NT2/D1 (cell line): Measurements from ENCODE around the gene LY6G5B.

Experiments used
- DNase-seq: peaks from one replicate; pipeline ENCODE4 v3.0.0-alpha.2; 2011; ENCODE audit warnings: low read depth, low spot score
- H3K27me3 ChIP-seq: 2 replicates; pipeline ENCODE4 v1.6.0; 2011; ENCODE audit warnings: mild to moderate bottlenecking; ENCODE audit not compliant: insufficient read length, insufficient read depth
- H3K36me3 ChIP-seq: 2 replicates; pipeline ENCODE4 v1.6.1; 2011; ENCODE audit warnings: mild to moderate bottlenecking, low read length, mixed read lengths; ENCODE audit not compliant: insufficient read depth, insufficient read length
- H3K4me1 ChIP-seq: 2 replicates; pipeline ENCODE4 v1.5.1; 2011; ENCODE audit not compliant: insufficient read depth, insufficient read length
- H3K4me3 ChIP-seq: 2 replicates; pipeline ENCODE4 v1.5.1; 2011; ENCODE audit warnings: low read depth; ENCODE audit not compliant: insufficient read length
- H3K9ac ChIP-seq: 2 replicates; pipeline ENCODE4 v1.6.0; 2011; ENCODE audit warnings: low read depth; ENCODE audit not compliant: insufficient read length
- H3K9me3 ChIP-seq: 2 replicates; pipeline ENCODE4 v1.5.1; 2011; ENCODE audit warnings: mild to moderate bottlenecking, low read length; ENCODE audit not compliant: insufficient read depth
- SUZ12 ChIP-seq: IDR thresholded peaks from 2 replicates; pipeline ENCODE4 v1.6.1; 2011; ENCODE audit not compliant: insufficient read length, insufficient read depth; ENCODE audit errors: extremely low read depth
- YY1 ChIP-seq: IDR thresholded peaks from 2 replicates; pipeline ENCODE4 v1.6.1; 2011; ENCODE audit not compliant: insufficient read length, insufficient read depth
- ZNF274 ChIP-seq: IDR thresholded peaks from 2 replicates; pipeline ENCODE4 v1.6.1; 2011; ENCODE audit warnings: mild to moderate bottlenecking, low read depth, low read length

Gene LY6G5B

DNA sequence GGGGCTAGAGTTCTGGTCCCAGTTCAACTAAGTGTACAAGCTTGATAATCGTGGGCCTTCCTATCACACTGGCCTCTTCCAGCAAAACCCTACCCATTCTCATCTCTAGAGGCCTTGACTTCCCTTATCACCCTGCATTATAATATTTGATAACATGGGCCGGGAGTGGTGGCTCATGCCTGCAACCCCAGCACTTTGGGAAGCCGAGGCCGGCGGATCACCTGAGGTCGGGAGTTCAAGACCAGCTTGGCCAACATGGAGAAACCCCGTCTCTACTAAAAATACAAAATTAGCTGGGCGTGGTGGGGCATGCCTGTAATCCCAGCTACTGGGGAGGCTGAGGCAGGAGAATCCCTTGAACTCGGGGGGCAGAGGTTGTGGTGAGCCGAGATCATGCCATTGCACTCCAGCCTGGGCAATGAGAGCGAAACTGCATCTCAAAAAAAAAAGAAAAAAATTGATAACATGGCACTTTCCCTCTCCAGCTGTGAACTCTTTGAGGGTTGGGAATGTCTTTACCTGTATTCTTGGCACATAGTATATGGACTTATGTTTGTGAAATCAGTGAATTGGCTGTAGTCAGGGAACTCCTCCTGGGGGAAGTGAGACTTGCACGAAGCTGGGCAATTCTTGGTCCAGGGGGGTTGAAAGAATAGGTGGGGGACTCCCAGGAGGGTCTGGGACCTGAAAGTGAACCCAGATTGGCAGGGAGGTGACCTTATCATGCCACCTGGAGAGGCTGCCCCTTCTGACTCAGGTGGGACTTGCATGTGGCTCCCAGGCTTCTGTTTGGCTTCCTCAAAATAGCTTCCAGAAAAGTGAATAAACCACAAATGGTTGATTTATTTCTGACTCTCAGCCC lies 8.3 kb upstream of the LY6G5B start:
- Histone ChIP-seq H3K4me3 (no peak overlapping the region), H3K36me3 (peaks cover 48% of the 10 kb centered on the region), H3K27me3 (no peaks in the 10 kb centered on the region), H3K4me1 (peaks cover 11% of the 10 kb centered on the region), H3K9me3 (no peaks in the 10 kb centered on the region), H3K9ac (peak overlapping the region; percentile 70)
- DNase-seq: no peak
- TF ChIP-seq ZNF274 (no peak), YY1 (no peak), SUZ12 (no peak)

DNA sequence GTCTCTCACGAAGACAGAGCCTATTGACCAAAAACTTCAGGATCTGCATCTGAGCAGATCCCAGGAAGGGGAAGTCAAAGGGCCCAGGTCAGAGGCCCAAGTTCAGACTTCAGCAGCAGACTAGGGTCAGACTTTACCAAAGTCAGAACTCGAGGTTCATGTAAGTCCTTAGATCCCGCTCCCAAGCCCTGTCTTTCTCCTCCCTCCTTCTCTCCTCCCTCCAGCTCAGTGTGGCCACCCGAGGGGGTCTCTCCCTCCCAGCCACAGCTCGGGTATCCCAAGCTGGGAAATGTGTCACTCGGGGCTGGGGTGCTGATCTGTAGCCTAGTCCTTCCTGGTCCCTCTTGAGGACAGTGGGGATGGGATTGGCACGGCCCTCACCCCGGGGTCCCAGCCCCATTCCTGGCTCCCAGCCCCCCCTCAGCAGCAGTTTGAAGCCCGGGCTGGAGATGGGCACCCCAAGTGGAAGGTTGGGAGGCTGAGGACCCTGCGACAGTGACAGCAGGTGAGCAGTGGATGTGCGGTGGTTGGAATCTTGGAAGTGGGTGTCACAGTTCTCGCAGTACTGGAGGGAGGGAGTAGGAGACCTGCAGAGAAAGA lies 7.6 kb upstream of the LY6G5B start:
- H3K36me3 ChIP-seq: peaks cover 52% of the 10 kb centered on the region
- DNase-seq: no peak
- no peak for TF ChIP-seq ZNF274

DNA sequence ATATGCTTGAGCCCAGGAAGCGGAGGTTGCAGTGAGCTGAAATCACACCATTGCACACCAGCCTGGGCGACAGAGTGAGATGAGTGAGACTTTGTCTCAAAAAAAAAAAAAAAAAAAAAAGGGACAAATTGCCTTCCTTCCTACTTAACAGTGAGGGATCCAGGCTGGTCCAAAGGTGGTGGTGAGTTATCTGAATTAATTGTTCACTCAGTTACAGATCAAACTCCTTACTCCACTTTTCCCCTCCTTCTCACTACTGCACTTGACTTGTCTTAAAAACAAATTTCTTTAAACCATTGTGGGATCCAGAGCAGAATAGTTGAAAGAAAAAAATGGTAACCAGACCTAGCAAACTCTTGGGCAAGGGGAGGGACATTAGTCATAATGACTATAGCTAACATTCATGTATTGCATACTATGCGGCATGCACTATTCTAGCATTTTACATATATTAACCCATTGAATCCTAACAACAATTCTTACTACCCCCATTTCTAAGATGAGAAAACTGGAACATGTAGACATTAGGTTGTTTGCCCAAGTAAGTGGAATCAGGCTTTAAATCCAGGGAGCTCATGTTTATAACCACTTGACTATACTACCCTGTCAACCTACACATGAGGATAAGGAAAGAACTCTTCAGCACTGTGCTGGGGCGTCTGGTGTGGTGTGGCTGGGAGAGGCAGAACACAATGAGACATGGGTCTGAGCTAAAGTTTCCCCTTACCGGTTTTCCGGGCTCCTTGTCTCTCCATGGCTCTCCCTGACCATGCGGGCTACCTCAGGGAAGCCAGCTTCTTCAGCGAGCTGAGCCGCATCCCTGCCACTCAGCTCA lies 6.4 kb upstream of the LY6G5B start:
- TF ChIP-seq YY1 (no peak), SUZ12 (no peak), ZNF274 (no peak)
- Histone ChIP-seq H3K4me1 (peaks cover 11% of the 10 kb centered on the region), H3K4me3 (peak overlapping the region; percentile 75), H3K27me3 (no peaks in the 10 kb centered on the region), H3K9ac (peak overlapping the region; percentile 99), H3K36me3 (peaks cover 52% of the 10 kb centered on the region), H3K9me3 (no peaks in the 10 kb centered on the region)
- DNase-seq: no peak

More for the DNA sequence above, 7.6 kb upstream of the LY6G5B start:
- no peak overlapping the region for H3K4me3 ChIP-seq
- H3K9me3 ChIP-seq: no peaks in the 10 kb centered on the region
- no peaks in the 10 kb centered on the region for H3K27me3 ChIP-seq
- H3K9ac ChIP-seq: no peak overlapping the region
- H3K4me1 ChIP-seq: peaks cover 12% of the 10 kb centered on the region

DNA sequence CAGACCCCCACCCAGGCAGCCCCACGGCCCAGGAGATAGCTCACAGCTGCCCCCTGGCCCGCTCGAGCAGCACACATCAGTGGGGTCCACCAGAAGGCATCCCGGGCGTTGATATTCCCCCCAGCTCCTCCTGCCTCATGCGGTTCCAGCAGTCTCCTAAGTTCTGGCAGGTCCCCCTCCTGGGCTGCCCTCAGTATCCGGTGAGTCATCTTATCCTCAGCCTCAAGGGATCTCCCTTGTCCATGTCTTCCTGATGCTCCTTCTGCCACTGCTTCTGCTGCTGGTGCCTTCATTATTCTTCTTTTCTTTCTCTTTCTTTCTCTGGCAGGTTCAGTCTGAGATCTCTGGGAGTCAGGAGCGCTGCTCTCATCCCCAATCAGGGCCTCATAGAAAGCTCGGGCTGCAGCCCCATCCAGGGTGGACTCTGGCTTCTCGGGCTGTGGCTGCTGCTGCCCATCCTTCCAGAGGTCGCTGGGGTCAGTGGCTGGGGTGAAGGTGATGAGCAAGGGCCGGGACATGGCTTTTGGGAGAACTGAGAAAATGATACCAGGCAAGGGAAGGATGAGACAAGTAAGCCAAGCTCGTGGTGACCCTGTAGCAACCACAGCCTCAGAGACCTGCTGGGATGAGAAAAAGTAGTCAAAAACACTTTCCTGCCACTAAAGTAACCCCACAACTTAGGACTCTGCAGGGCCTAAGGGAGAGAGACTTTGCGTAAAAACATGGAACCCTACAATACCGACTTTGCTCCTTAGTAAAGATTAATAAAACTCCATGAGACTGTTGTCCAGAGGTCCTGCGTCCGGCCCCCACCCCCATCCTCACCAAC lies 5.6 kb upstream of the LY6G5B start:
- Histone ChIP-seq H3K4me1 (peaks cover 6% of the 10 kb centered on the region), H3K4me3 (peak overlapping the region; percentile 75), H3K27me3 (no peaks in the 10 kb centered on the region), H3K9ac (peak overlapping the region; percentile 99), H3K36me3 (peaks cover 55% of the 10 kb centered on the region), H3K9me3 (no peaks in the 10 kb centered on the region)
- TF ChIP-seq ZNF274 (no peak), YY1 (no peak), SUZ12 (no peak)
- DNase-seq: no peak

DNA sequence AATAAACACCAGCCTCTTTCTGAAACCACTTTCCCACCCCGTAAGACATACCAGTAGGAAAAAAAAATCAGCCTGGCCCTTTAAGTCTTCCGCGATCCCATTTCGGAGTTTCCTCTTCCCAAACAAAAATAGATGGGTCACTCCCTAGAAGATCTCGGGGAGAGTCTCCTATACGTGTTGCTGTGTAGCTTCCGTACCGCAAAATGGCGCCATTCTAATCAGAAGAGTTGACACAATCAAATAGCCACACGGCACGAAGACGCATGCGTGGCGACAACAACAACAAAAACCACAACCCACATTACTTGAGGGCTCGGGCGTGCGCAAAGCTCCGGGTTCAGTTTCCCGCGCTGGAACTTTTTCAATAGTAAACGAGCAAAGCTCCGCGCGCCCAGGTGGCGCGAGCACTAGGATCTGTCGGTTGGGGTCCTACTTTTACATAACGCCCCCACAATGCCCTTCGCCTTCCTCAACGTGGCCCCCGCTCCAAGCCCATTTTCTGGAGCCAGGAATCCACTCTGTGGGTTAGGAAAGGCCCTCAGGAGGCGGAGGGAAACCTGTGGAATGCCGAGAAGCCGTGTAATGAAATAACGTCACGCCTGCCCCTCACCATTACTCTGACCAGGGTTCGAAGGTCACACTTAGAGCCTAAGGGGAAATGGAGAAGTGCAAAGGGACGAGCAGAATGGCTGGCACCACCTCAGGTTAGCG lies 4.8 kb upstream of the LY6G5B start, which contains the start of gene GPANK1:
GPANK1 (minus strand) TSS at position 208 of the 711 bp plus-strand sequence. CDS start 519 bp downstream, outside the sequence.
- Histone ChIP-seq H3K4me1 (peaks cover 5% of the 10 kb centered on the region), H3K9me3 (no peaks in the 10 kb centered on the region), H3K9ac (peak within 1 kb of the TSS; percentile 99), H3K36me3 (peaks cover 59% of the 10 kb centered on the region), H3K4me3 (peak within 1 kb of the TSS; percentile 75), H3K27me3 (no peaks in the 10 kb centered on the region)
- no peak for TF ChIP-seq ZNF274
- no peak for TF ChIP-seq SUZ12
- peak; percentile 77 for TF ChIP-seq YY1
- peak; percentile 60 for DNase-seq

DNA sequence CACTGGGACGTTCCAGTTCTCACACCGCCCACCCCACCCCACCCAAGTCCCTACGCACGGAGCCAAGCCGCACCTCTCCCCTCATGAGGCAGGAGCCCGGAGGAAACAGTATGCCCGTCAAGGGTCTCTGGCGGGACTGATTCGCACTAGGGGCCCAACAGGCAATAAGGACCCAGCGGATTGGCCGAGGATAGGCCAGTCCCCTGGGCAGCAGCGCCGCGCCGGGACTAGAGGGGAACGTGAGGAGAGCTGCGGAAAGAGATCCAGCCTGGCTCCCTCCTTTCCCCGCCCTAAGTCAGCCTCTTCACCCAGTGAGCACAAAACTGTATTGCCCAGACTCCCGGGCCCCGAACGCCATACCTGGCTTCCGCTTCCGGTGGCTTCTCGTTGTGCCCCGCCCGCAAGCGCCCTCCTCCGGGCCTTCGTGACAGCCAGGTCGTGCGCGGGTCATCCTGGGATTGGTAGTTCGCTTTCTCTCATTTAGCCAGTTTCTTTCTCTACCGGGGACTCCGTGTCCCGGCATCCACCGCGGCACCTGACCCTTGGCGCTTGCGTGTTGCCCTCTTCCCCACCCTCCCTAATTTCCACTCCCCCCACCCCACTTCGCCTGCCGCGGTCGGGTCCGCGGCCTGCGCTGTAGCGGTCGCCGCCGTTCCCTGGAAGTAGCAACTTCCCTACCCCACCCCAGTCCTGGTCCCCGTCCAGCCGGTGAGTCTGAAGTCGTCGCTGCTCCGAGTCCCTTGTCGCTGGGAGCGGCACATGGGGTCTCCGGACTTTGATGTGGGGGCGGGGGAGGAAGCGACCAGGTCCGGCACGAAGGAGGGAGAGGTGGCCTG lies 4.1 kb upstream of the LY6G5B start, which contains the start of gene CSNK2B:
CSNK2B (plus strand) TSS at position 580 of the 836 bp plus-strand sequence. CDS start 752 bp downstream, outside the sequence.
- Histone ChIP-seq H3K36me3 (peaks cover 66% of the 10 kb centered on the region), H3K4me3 (peak within 1 kb of the TSS; percentile 93), H3K27me3 (no peaks in the 10 kb centered on the region), H3K9me3 (no peaks in the 10 kb centered on the region), H3K4me1 (peaks cover 5% of the 10 kb centered on the region), H3K9ac (peak within 1 kb of the TSS; percentile 99)
- DNase-seq: peak; percentile 93
- TF ChIP-seq SUZ12 (no peak), ZNF274 (no peak), YY1 (no peak)
